SK-N-DZ (cell line): Measurements from ENCODE around the gene USF3.
"Not testable (repeated sequence)": the region's sequence is repeated elsewhere in the genome, so short reads cannot be mapped to it uniquely, and the experiment has no call there.

Experiments
- DNase-seq: peaks from one replicate; pipeline ENCODE4 v3.0.0-alpha.2; 2015; ENCODE audit warnings: low spot score

USF3 gene

DNA sequence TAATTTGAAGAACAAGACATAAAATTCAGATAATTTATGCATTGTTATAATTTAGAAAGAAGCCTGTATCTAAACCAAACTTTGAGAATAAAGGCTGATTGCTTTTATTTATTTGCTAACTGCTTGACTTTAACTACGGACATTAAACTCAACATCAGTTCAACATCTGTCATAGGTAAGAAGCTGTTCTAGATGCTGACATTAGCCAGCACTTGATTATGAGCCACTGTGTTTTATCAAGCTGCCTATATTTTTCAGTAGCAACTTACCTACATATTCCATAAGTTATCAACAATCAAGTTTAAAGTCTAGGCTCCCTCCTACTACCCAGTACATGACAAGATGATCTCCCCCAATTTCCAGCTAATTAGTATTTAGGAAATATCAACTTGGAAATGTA, 42.1 kb downstream of the USF3 start:
- no peak for DNase-seq

DNA sequence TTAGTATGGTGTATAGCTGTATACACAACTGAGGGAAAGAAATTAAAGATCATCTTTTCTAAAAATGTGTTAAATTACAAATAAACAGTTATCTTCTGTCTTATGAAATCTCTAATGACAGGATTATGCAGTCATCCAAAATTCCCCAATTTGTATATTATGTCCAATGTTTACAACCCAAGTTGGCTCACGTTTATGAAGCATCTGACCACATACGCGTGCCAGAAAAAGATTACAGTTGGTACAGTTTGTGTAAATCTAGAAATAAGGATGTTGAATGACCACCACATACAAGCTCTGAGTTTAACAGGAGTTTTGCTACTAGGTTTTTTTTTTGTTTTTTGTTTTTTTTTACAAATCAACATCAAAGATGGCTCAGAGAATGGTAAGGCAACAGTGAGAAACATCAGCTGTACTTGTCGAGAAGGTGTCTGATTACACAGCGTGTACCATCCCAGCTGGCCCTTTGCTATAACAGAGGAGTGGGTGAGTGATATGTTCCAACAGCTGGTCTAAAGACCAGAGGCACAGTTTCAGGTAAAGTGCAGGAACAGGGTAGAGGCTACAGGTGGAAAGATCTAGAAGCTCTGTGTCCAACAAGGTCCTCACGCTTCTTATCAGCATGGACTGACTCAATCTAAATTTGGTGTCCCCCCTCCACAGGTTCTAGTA, 47.1 kb downstream of the USF3 start:
- no peak for DNase-seq

DNA sequence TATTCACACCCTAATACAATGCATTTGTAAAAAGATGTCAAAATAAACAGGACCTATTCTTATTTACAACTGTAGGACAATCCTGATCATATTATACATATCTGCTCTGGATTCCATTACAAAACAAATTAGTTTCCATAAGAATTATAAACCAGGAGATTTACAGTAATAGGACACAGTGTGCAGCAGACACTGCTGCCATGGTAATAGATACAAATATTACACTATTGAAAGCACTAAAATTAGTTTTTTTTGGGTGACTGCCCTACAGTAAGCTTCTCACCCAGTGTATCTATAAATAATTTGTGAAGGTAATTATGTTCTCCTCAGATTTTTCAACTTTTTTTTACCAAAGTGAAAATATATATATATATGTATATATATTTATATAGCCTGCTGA, 47.9 kb downstream of the USF3 start:
- DNase-seq = no peak

DNA sequence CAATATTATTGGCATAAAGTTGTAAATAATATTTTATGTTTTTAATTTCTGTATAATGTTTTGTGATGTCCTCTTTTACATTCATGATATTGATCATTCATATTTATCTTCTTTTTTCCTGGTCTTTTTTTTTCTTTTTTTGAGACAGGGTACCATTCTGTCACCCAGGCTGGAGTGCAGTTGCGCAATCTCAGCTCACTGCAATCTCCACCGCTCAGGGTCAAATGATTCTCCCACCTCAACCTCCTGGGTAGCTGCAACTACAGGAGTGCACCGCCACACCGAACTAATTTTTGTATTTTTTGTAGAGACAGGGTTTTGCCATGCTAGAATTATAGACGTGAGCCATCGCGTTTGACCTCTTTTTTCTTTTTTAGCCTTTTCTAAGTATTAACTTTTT, 52.9 kb downstream of the USF3 start:
- no peak for DNase-seq

DNA sequence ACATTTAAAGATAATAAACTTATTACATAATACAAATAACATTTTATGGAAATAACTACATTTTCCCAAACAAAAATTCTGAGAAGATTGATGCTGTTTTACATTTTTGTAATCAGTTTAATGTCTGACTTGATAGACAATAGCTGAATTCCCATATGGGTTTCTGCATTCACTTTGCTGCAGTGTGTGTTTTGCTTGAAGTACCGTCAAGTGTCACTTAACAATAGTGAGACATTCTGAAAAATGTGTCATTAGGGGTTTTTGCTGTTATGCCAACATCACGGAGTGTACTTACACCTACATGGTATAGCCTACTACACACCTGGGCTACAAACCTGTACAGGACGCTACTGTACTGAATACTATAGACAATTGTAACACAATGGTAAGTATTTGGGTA, 57.5 kb downstream of the USF3 start:
- DNase-seq = no peak

DNA sequence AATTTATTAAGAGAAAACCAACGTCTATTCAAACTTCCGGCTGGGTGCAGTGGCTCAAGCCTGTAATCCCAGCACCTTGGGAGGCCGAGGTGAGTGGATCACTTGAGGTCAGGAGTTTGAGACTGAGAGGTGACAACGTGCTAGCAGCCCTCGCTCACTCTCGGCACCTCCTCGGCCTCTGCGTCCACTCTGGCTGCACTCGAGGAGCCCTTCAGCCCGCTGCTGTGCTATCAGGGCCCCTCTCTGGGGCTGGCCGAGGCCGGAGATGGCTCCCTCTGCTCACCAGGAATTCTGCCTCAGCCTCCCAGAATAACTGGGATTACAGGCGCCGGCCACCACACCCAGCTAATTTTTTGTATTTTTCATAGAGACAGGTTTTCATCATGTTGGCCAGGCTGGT, 58.7 kb downstream of the USF3 start:
- DNase-seq = no peak

DNA sequence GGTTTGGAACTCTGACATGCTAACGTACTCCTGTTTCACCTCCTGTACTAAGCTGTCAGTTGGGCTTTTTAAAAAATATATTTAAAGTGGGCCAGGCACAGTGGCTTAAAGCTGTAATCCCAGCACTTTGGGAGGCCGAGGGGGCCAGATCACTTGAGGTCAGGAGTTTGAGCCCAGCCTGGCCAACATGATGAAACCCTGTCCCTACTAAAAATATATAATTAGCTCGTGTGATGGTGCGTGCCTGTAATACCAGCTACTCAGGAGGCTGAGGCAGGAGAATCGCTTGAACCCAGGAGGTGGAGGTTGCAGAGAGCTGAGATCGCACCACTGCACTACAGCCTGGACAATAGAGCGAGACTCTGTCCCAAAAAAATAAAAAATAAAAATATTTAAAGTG, 60.4 kb downstream of the USF3 start:
- not testable (repeated sequence) for DNase-seq

DNA sequence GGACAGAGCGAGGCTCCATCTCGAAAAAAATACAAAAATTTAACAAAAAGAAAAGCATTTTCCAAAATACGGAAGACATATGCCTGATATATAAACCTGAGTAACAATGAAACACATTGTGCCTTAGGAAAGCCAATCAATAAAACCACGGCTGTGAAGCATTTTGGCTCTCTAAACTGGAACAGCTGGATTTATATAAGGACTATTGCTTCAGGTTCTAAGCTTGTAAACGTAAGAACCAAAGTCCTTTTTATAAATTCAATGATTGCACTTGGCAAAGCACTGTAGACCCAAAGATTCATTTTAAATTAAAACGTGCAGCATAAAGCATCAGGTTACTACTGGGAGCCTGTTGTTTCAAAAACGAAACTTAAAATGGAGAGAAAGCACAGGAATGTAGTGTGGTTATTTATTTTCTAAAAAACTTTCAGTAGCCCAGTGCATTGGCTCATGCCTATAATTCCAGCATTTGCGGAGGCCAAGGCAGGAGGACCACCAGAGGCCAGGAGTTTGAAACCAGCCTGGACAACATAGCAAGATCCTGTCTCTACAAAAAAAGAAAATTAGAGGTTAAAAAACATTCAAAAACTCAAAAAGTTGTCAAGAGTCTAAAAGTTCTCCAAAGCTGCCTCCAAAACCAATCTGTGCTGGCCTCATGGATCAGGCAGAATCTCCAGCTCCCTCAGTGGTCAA, 61.5 kb downstream of the USF3 start:
- DNase-seq = no peak

DNA sequence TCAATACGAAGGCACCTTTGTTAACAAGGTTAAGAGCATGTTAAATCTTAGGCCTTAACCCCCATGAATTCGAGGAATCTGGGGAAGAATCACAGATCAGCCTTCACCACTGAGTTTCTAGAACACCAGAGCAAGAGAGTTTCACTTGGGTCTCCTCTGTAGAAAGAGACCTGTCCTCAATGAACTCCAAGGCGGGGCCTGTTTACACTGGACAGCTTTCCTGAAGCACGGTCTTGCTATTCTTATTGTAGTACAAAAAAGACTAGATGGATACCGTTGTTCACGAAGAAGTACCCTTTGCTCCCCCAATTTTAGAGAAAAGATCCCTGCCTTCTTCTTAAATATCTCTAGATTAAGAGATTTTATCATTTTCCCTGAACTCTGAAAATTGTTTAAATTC, 64.9 kb downstream of the USF3 start:
- no peak for DNase-seq

DNA sequence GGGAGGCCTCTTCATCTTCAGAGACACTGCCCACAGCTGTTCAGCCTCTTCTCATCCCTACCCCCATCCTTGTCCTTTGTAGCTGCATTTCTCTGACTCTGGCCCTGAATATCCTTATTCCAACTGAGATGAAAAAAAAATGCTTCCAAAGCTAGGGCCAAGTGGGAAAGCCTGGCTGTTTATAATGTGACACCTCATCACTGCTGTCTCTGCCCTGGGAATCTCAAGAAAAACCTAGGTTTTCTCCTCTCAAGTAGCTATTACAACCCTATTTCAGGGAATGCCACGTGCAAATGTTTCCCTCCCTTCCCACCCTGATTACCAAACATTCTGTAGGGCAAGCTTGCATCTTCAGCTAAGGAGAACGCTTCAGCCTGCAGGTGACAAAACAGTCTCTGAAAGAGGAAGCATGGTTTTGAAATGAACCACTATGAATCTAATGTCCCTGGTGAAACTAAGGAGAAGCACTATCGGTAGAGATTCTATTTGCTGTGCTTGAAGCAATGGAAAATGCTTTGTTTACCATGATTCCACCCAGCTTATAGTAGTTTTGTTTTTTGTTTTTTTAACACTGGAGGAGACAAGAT, 65.4 kb downstream of the USF3 start:
- no peak for DNase-seq

DNA sequence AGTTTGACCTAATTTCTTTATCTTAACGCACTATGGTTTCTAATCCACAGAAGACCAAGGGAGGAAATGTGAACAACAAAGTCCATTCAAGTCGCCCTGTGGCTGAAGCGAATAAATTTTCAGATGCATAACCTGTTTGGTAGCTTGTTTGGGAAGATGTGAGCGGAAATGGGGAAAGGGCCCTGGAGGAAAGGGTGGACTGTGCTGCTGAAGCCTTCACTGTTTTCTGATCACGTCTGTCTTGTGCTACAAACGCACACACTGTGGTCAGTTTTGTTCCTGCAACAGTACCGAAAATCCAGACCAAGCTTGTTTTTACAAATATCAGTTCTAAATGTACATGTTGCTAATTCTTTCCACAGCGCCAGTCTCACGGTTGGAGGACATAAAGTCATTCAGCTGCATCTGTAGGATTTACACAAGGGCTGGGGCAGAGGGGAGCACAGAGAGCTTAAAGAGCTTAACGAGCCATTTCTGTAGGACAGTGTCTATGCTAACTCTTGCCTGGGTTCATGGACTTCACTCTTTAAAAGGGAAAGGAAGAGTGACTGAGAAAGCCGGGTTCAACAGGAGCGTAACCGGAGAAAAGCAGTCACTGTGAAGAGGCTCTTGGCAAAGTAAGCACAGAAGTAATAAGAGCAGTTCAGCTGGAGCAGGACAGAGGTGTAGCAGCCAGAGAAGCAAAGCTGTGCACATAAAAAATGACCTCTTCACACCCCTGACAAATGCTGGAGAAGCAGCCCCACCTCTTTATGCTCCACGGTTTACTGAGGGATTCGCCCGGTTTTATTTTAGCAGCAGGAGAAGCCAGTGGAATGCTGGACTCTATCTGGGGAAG, 66.6 kb downstream of the USF3 start:
- DNase-seq = no peak

DNA sequence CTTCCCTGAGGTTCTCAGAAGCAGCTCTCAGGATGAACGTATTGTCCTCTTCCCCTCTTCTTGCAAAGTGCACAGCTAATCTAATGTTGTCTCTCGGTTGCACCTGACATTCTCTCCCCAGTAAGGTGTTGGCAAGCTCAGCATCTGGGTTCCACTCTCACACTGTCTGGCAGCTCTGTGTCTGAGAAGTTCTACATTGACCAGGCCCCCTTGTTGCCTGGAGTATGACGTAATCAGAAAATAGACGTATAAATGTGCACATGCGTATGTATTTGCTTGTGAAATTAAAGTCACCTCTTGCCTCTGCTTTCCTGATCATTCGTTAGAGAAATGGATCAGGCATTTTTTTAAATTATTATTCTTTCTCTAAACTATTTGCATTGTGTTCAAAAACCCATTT, 67.7 kb downstream of the USF3 start:
- DNase-seq = peak; percentile 29

DNA sequence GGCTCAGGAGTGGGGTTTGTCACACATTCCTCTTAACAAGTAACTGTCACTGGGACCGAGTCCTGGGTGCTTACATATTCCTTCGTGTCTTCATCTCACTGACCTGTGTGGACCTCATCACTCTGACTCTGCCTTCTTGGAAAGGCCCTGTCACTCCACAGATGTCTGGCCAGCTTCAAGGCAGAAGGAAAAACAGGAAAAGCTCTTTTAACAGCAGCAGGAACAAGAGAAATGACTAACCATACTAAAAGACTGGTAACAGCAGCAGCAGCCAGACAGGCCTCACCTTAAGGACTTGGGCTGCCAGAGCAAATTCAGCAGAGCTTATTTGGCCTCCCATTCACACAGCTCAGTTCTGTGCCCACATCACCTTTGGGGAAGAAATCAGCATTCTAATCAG, 68.1 kb downstream of the USF3 start:
- DNase-seq = no peak

DNA sequence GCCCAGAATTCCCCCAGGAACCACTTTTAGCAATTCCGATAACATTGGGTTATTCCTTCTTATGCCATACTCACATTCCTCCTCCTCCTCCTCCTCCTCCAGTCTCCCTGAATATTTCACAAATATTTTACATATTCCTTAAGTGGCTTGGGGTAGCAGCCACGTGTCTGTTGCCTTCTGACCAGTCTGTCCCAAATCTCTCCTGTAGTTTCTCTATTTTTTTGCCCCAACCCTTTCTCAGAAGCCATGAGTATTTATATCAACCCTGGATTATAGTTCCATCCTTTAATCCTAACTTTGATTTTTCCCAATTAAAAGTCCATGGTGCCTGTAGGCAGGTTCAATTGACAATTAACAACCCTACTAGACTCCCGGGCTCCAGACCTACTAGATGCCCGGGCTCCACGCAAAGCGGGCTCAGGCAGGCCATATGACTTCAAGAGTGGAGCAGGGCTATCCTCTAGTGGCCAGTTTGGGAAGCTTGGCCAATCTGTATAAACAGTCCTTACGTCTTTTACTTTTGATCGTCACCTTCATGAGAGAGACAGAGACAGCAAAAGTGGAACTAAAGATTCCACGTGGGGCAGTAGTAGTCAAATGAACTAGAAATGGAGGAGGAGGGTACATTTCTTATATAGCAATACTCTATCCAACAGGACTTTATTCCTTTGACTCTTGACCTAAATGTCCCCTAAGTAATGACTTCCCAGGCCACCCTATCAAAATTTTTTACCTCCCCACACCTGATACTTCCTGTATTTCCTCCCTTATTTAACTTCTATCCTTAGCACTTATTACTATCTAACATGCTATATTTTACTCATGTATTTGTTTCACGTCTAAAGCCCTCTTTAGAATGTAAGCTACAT, 69.7 kb downstream of the USF3 start:
- DNase-seq = peak; percentile 52

DNA sequence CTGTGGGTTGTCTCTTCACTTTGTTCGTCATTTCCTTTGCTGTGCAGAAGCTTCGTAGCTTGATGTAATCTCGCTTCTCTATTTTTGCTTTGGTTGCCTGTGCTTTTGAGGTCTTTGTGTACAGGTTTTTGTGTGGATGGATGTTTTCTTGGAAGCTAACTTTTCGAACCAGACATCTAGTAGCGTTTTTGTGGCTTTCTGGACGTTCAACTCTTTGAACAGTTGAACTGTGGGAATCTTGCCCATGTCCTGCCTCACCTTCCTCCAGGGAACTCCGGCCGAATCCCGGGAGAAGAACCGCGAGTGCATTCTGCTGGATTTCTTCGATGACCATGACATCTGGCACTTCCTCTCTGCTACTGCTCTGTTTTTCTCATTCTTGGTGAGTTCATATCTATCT, 70.6 kb downstream of the USF3 start:
- no peak for DNase-seq

DNA sequence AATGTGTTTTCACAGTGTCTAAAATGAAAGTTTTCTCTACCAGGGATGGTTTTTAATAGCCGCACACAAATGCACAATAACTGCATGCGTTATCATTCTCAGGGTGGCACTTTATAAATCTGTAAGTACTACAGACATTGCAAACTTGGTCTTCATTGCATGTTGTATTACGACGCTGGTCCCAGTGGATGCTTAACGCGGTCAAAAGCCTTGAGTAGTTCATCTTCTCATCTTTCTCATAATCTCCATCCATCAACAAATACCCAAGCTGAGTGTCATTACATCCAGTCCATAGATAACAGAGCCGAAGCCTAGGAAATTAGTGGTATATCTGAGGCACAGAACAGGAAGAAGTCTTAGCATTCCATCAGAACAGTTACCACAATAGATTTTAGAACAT, 72.6 kb downstream of the USF3 start:
- DNase-seq = no peak

DNA sequence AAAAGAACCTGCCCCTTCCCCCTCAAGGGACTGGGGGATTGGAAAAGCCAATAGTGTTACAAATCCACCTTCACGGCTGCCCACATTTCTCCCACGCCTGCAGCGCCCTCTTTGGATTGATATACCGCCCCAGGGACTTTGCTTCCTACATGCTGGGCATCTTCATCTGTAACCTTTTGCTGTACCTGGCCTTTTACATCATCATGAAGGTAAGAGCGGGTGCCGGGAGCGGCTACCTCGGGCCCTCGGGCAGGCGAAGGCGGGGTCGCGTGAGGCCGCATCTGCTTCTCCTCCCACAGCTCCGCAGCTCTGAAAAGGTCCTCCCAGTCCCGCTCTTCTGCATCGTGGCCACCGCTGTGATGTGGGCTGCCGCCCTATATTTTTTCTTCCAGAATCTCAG, 73.1 kb downstream of the USF3 start:
- DNase-seq = no peak

DNA sequence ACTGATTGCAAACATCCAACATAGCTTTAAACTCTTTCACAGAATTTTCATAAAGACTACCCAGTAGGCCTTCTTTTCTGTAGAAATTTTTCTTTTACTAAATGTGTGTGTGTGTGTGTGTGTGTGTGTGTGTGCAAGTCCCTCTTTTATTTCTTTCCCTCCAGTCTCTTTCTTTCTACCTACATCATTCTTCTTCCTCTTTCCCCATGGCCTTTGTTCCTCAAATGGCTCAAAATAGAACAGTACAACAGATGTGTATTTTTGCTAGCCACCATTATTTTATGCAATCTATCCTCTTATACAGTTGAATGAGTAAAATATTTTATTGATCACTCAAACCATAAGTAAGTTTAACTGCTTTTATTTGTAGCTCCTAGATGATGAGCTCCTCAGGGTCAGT, 76.4 kb downstream of the USF3 start:
- DNase-seq = no peak

DNA sequence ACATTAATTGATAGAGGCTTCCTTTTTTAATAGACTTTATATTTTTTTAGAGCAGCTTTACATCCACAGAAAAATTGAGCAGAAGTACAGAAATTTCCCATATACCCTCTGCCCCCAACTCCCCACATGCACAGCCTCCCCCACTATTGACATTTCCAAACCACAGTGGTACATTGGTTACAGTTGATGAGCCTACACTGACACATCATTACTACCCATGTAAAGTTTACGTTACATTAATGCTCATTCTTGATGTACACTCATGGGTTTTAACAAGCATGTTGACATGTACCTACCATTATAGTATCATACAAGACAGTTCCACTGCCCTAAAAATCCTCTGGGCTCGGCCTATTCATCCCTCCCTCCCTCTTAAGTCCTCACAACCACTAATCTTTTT, 78.7 kb downstream of the USF3 start:
- DNase-seq = no peak

DNA sequence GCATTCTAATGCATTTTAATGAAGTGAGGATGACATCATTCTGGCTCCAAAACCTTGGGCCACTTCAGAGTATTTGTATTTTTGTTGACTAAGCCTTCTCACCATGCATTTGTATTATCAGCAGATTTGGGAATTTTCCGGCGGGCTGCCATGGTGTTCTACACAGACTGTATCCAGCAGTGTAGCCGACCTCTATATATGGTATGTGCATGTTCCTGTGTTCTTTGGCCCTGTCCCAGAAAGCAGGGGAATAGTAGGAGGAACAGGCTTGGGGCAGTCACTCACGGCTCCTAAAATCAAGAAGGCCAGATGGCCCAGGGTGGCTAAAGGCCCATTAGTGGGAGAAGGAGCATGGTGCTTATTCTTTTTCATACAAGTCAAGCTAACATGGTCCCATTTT, 80.5 kb downstream of the USF3 start:
- no peak for DNase-seq

DNA sequence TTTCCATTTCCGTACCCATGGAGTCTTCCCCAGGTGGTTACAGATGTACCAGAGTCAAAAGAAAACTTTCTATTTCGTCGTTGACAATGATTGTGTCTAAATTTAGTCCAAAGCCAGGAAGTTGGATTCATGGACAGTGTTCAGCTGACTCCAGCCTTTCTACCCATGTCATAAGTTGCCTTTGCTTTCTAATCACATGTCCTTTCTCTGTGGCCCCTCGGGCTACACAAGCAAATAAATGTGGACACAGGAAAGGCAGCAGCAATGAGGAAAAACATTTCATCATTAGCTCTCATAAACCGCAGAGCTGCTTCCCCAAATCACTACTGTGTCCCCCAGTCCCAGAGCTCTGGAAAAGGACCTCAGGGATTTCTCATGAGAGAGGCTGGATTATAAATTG, 82.0 kb downstream of the USF3 start:
- no peak for DNase-seq

DNA sequence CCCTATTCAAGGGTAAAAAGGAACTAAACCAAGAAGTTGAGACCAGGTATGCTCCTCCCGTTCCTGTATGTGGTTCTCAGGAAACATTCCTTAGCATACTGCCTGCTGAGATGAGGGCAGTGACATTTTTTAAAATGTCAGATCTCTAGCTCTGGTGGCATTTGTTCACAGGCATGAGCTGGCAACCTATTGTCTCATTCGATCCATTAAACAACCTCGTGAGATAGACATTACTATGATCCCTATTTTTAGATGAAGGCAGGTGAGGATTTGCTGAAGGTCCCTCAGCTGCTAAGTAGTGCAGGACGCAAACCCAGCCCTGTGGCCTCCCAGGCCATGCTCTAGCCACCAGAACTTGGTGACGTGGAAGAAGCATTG, 89.2 kb downstream of the USF3 start:
- DNase-seq = no peak
